C4-2B (cell line): ENCODE data around the gene EMX1.

ENCODE experiments used
- CTCF ChIP-seq: fragments of 450-650 bp; conservative IDR thresholded peaks from 2 replicates; pipeline ENCODE4 v1.5.1; 2017; ENCODE audit warnings: mild to moderate bottlenecking
- ZFX ChIP-seq: fragments of 450-650 bp; IDR thresholded peaks from 2 replicates; pipeline ENCODE4 v1.6.1; 2017

DNA sequence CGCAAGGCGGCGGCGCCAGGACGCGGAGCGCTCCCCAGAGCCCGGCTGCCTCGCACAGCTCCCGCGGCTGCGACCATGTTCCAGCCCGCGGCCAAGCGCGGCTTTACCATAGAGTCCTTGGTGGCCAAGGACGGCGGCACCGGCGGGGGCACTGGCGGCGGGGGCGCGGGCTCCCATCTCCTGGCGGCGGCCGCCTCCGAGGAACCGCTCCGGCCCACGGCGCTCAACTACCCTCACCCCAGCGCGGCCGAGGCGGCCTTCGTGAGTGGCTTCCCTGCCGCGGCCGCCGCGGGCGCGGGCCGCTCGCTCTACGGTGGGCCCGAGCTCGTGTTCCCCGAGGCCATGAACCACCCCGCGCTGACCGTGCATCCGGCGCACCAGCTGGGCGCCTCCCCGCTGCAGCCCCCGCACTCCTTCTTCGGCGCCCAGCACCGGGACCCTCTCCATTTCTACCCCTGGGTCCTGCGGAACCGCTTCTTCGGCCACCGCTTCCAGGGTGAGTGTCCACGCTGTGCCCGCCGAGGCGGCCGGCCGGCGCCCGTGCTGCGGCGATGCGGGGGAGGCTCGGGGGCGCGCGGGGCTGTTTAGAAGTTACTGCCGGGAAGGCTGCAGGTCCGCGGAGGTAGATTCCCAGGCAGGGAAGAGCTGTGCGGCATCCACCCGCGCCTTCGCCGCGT lies 696 bp downstream of the EMX1 start:
- TF ChIP-seq CTCF, result no peak
- no peak for TF ChIP-seq ZFX
